ENCODE measurements around the gene GRIP1. TPM values are rescaled to one million over a fixed set of nuclear protein-coding genes. Genes with fewer than 3 reads are reported as not detected.

The GRIP1 gene
- polyA plus RNA-seq, 1 experiment = 0.63 TPM

DNA sequence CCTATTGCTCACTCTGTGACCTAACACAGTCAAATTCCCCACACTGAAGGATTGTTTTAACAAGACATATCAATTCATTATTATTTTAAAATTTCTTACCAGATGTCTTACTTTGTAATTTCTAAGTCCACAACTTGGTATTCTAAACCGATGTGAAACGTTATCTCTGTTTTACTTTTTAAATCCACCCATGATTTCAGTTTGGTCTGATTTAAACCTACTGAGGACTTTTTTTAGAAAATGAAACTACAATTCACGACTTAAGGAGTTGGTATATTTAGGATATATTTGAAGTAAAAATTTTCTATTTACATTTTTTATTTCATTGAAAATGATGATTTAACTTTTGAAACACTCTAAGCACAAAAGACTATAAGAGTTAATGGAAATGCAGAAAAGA is 35.1 kb upstream of the GRIP1 start:
- DNase-seq (ENCODE audit: low read depth) = no peak
- no peak overlapping the region for H3K4me3 ChIP-seq (ENCODE audit: low read depth, low read length)
- CTCF ChIA-PET = no interaction called here
- H3K27me3 ChIP-seq (ENCODE audit: control insufficient read depth, insufficient read depth, low read length) = no peaks in the 10 kb centered on the region
- H3K36me3 ChIP-seq (ENCODE audit: control insufficient read depth, insufficient read depth, low read length) = no peaks in the 10 kb centered on the region
- POLR2A ChIA-PET = no interaction called here
- TF ChIP-seq, protein P1, sequence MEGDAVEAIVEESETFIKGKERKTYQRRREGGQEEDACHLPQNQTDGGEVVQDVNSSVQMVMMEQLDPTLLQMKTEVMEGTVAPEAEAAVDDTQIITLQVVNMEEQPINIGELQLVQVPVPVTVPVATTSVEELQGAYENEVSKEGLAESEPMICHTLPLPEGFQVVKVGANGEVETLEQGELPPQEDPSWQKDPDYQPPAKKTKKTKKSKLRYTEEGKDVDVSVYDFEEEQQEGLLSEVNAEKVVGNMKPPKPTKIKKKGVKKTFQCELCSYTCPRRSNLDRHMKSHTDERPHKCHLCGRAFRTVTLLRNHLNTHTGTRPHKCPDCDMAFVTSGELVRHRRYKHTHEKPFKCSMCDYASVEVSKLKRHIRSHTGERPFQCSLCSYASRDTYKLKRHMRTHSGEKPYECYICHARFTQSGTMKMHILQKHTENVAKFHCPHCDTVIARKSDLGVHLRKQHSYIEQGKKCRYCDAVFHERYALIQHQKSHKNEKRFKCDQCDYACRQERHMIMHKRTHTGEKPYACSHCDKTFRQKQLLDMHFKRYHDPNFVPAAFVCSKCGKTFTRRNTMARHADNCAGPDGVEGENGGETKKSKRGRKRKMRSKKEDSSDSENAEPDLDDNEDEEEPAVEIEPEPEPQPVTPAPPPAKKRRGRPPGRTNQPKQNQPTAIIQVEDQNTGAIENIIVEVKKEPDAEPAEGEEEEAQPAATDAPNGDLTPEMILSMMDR (IDR thresholded peaks at IDR 0.05; ENCODE audit: insufficient read depth, low read depth, low read length) = no peak

DNA sequence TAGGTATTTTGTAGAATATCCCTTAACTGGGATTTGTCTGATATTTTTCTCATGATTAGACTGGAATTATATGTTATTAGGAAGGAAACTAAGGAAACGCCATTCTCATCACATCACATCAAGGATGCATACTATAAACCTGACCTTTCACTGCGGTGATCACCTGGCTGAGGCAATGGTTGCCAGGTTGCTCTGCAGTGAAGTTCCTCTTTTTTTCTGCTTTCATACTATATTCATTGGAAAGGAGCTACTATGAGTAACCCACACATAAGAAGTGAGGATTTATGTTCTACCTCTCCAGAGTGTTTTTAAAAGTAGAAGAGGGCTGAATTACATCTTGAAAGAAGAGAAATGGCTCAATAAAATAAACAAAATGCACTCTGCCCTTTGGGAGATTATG is 31.0 kb upstream of the GRIP1 start:
- CTCF ChIA-PET = interaction anchor here (0.6 to 2.1 kb wide), 2 partner anchors 10 to 14 kb away, joined by 3 to 7 read pairs; no protein-coding TSS in a partner anchor
- TF ChIP-seq, protein P1 (IDR thresholded peaks at IDR 0.05; ENCODE audit: insufficient read depth, low read depth, low read length) = no peak
- no peak for DNase-seq (ENCODE audit: low read depth)
- Histone ChIP-seq H3K4me3 (ENCODE audit: low read depth, low read length) (no peak overlapping the region), H3K36me3 (ENCODE audit: control insufficient read depth, insufficient read depth, low read length) (no peaks in the 10 kb centered on the region), H3K27me3 (ENCODE audit: control insufficient read depth, insufficient read depth, low read length) (no peaks in the 10 kb centered on the region)
- POLR2A ChIA-PET = no interaction called here

DNA sequence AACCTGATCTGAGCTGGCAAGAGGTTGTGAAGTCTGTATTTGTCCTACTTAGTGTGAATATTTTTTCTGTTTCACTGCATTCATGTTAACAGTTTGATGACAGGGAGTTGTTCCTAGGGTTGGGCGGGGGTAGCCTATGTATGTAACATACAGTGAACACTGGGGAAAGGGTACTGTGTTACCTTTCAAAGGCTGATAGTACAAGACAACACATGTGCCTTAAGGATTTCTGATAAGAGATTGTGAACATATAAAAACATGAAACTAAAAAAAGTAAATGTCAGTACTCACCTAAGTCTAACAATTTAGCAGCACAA is 30.5 kb upstream of the GRIP1 start:
- no peak overlapping the region for H3K4me3 ChIP-seq (ENCODE audit: low read depth, low read length)
- ChIA-PET POLR2A (no interaction called here), CTCF (interaction anchor here (0.7 to 2.1 kb wide), 5 partner anchors 8 to 550 kb away, joined by 4 to 7 read pairs (median 4); partner anchors contain the start of gene GRIP1)
- no peaks in the 10 kb centered on the region for H3K27me3 ChIP-seq (ENCODE audit: control insufficient read depth, insufficient read depth, low read length)
- H3K36me3 ChIP-seq (ENCODE audit: control insufficient read depth, insufficient read depth, low read length) = no peaks in the 10 kb centered on the region
- no peak for DNase-seq (ENCODE audit: low read depth)
- TF ChIP-seq, protein P1 (IDR thresholded peaks at IDR 0.05; ENCODE audit: insufficient read depth, low read depth, low read length) = no peak

DNA sequence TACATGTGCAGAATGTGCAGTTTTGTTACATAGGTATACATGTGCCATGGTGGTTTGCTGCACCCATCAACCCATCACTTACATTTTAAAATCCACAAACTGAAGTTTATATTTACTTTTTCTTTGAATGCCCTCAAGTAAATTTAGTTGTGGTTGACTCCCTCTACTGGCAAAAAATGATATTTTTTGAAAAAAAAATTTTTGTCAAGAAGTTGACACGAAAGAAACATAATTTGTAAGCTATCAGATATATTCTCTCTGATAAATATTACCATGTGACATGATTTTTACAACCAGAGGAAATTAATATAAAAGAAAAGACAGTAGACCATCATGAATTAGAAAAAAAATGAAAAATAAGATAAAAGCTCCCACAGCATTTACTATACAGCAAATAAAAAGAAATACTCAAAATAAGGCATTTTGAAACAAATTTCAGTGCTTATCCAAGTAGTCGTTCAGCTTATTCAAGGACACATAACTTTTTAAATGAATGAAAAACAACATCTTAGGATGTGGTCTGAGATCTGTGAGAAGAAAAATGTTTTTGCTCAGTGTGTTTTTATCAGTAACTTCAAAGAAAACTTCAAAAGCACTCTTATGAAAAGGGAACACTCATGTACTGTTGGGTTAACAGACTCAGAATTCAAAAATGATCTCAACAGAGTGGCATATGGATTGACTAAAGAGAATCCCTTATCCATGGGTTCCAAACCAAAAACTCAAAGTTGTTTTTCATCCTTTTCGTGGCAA is 30.0 kb upstream of the GRIP1 start:
- Histone ChIP-seq H3K4me3 (ENCODE audit: low read depth, low read length) (no peak overlapping the region), H3K36me3 (ENCODE audit: control insufficient read depth, insufficient read depth, low read length) (no peaks in the 10 kb centered on the region), H3K27me3 (ENCODE audit: control insufficient read depth, insufficient read depth, low read length) (no peaks in the 10 kb centered on the region)
- no peak for DNase-seq (ENCODE audit: low read depth)
- ChIA-PET CTCF (interaction anchor here (0.5 to 2.1 kb wide), 9 partner anchors 8 to 550 kb away, joined by 3 to 7 read pairs (median 4); partner anchors contain the start of gene GRIP1), POLR2A (no interaction called here)
- TF ChIP-seq, protein P1 (IDR thresholded peaks at IDR 0.05; ENCODE audit: insufficient read depth, low read depth, low read length) = peak; percentile 37

DNA sequence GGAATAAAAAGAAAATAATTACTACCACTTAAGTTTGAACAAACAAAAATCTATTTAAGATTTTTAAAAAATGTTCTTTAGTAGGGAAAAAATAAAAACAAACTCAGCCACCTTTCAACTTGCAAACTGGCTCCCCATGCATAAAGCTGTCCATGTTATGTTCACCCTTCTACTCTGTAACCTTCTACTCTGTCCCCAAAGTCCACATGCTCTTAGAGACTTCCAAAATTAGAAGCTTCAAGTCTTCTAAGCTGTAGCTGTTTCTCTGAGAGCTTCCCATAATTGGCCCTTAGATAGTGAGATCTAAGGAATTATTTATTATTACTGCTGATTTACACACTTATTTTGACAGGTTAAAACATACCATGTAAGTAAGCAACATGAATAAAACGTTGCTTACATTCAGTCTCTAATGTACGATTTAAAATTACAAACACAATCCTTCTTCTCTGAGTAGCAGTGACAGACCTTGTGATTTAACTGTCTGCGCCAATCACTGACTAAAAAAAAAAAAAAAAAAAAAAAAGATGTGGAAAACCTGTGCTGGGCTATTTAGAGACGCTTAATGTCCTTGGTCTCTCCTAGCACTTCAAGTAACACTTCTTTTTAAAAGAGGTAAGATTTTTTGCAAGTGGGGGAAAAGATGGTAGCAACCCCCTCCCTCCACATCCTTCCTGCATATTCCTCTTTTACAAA is 28.3 kb upstream of the GRIP1 start:
- no peak for DNase-seq (ENCODE audit: low read depth)
- POLR2A ChIA-PET = no interaction called here
- no peaks in the 10 kb centered on the region for H3K27me3 ChIP-seq (ENCODE audit: control insufficient read depth, insufficient read depth, low read length)
- CTCF ChIA-PET = no interaction called here
- no peaks in the 10 kb centered on the region for H3K36me3 ChIP-seq (ENCODE audit: control insufficient read depth, insufficient read depth, low read length)
- TF ChIP-seq, protein P1 (IDR thresholded peaks at IDR 0.05; ENCODE audit: insufficient read depth, low read depth, low read length) = no peak
- H3K4me3 ChIP-seq (ENCODE audit: low read depth, low read length) = no peak overlapping the region
